OCI-LY7 (cell line): ENCODE results near the gene ABI3BP. TPM values are rescaled to one million over a fixed set of nuclear protein-coding genes. Genes with fewer than 3 reads are reported as not detected.

Experiments used
- BruUV-seq: library from RNA; stranded (reverse); fragments of 400-500 nt; replicated peaks from 2 replicates; lab custom pipeline; 2021; lab: Mats Ljungman, UMichigan
- CTCF ChIA-PET: fragments of 300-600 bp; sonication (Branson Sonifier 250); formaldehyde crosslinking; loops from one replicate; lab custom pipeline; 2022; ENCODE audit warnings: antibody characterized with exemption; ENCODE audit not compliant: unreplicated experiment; lab: Charles Lee
- POLR2A ChIA-PET: fragments of 300-600 bp; sonication (Branson Sonifier 250); formaldehyde crosslinking; loops from one replicate; lab custom pipeline; 2022; ENCODE audit warnings: antibody characterized with exemption; lab: Charles Lee
- DNase-seq: peaks from one replicate; pipeline ENCODE4 v3.0.0-alpha.2; 2015; ENCODE audit warnings: low spot score
- H2AFZ ChIP-seq: fragments of 200-600 bp; sonication (generic), shearing (Covaris generic); 2 replicates; pipeline ENCODE4 v1.6.1; 2014; ENCODE audit warnings: mild to moderate bottlenecking, antibody characterized with exemption, low read length, moderate library complexity
- H3K27ac ChIP-seq: fragments of 200-600 bp; sonication (generic); 2 replicates; pipeline ENCODE4 v1.5.1; 2014; ENCODE audit warnings: mixed run types, low read depth, mild to moderate bottlenecking, moderate library complexity, low read length, inconsistent platforms; ENCODE audit not compliant: poor library complexity, severe bottlenecking
- H3K36me3 ChIP-seq: fragments of 200-600 bp; sonication (generic); 2 replicates; pipeline ENCODE4 v1.6.1; 2014; ENCODE audit warnings: mild to moderate bottlenecking, antibody characterized with exemption, low read length, moderate library complexity, mixed read lengths; ENCODE audit not compliant: insufficient read depth
- H3K4me1 ChIP-seq: fragments of 200-600 bp; sonication (generic); 2 replicates; pipeline ENCODE4 v1.5.1; 2014; ENCODE audit warnings: mild to moderate bottlenecking, low read length; ENCODE audit not compliant: insufficient read depth, poor library complexity, severe bottlenecking
- H3K4me2 ChIP-seq: fragments of 200-600 bp; sonication (generic); 2 replicates; pipeline ENCODE4 v1.6.1; 2014; ENCODE audit warnings: mild to moderate bottlenecking, low read length
- H3K4me3 ChIP-seq: fragments of 200-600 bp; sonication (generic); 2 replicates; pipeline ENCODE4 v1.5.1; 2014; ENCODE audit warnings: mild to moderate bottlenecking, low read depth, low read length; ENCODE audit not compliant: poor library complexity, severe bottlenecking
- H3K79me2 ChIP-seq: fragments of 200-600 bp; sonication (generic); 2 replicates; pipeline ENCODE4 v1.6.1; 2016; ENCODE audit warnings: low read depth, mild to moderate bottlenecking, low read length, moderate library complexity, mixed read lengths; ENCODE audit not compliant: insufficient read depth
- H3K9me2 ChIP-seq: fragments of 200-600 bp; sonication (generic); 2 replicates; pipeline ENCODE4 v1.6.1; 2016; ENCODE audit warnings: mild to moderate bottlenecking, low read length, mixed read lengths; ENCODE audit not compliant: insufficient read depth
- H3K9me3 ChIP-seq: fragments of 200-600 bp; sonication (generic); 2 replicates; pipeline ENCODE4 v1.6.1; 2014; ENCODE audit warnings: mild to moderate bottlenecking, mixed run types, low read length, mixed read lengths
- H4K20me1 ChIP-seq: fragments of 200-600 bp; sonication (generic); 2 replicates; pipeline ENCODE4 v1.6.1; 2014; ENCODE audit warnings: mild to moderate bottlenecking, antibody characterized with exemption, low read length, moderate library complexity, mixed read lengths; ENCODE audit not compliant: insufficient read depth
- EZH2phosphoT487 ChIP-seq: fragments of 200-600 bp; sonication (generic); IDR thresholded peaks from 2 replicates; pipeline ENCODE4 v1.6.1; 2018; ENCODE audit warnings: low read depth, borderline replicate concordance, mild to moderate bottlenecking, mixed run types, antibody characterized with exemption, low read length, moderate library complexity, mixed read lengths
- intact Hi-C: fragments of 100-400 bp; cut with micrococcal nuclease; formaldehyde crosslinking; loops from one replicate; pipeline ENCODE4 v1.10.0; 2022; ENCODE audit not compliant: unreplicated experiment
- total RNA-seq, 2 experiments: library from RNA; depleted of rRNA in 1 of 2; stranded (reverse); fragments of >200 nt in 1 of 2; shearing (Covaris generic) in 1 of 2; gene quantifications; 2 replicates each; pipeline ENCODE4 v1.2.3, GENCODE V29; 2014 to 2022
- TF ChIP-seq, protein P1 (sequence below): fragments of 200-600 bp; sonication (generic); conservative IDR thresholded peaks from 2 replicates; pipeline ENCODE4 v1.5.1; 2014; ENCODE audit warnings: mild to moderate bottlenecking, antibody characterized with exemption, low read length, moderate library complexity, mixed read lengths

Gene ABI3BP
- total RNA-seq, 2 experiments from 2014 or later = not detected

DNA sequence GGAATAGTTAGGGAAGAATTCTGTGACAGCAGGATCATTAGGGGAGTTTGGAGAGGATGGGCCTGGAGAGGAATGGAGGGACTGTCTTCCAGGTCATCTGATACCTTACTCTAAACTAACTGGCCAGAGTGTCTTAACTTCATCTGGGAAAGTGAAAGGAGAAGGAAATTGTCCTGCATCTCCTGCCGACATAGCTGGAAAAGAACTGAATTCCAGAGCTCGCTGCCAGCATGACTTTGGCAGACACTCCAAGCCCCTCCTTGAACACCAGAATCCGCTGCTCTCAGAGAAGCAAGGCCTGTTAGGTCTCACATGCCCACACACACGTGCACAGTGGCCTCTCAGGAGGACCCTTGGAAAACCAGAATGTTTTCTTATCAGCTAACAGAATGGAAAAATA lies 10.5 kb downstream of the ABI3BP start:
- no peak for DNase-seq
- no peak overlapping the region for H3K27ac ChIP-seq
- no peaks in the 10 kb centered on the region for H3K36me3 ChIP-seq
- BruUV-seq = no TSS peak
- H3K79me2 ChIP-seq = no peaks in the 10 kb centered on the region
- no peak overlapping the region for H3K4me2 ChIP-seq
- H3K4me3 ChIP-seq = no peak overlapping the region
- TF ChIP-seq, protein P1, sequence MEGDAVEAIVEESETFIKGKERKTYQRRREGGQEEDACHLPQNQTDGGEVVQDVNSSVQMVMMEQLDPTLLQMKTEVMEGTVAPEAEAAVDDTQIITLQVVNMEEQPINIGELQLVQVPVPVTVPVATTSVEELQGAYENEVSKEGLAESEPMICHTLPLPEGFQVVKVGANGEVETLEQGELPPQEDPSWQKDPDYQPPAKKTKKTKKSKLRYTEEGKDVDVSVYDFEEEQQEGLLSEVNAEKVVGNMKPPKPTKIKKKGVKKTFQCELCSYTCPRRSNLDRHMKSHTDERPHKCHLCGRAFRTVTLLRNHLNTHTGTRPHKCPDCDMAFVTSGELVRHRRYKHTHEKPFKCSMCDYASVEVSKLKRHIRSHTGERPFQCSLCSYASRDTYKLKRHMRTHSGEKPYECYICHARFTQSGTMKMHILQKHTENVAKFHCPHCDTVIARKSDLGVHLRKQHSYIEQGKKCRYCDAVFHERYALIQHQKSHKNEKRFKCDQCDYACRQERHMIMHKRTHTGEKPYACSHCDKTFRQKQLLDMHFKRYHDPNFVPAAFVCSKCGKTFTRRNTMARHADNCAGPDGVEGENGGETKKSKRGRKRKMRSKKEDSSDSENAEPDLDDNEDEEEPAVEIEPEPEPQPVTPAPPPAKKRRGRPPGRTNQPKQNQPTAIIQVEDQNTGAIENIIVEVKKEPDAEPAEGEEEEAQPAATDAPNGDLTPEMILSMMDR = no peak
- TF ChIP-seq EZH2phosphoT487 = no peak
- H3K9me2 ChIP-seq = no peaks in the 10 kb centered on the region
- intact Hi-C loops = no loop called here
- POLR2A ChIA-PET = interaction anchor here (0.6 kb wide), 2 partner anchors 395 to 602 kb away, joined by 3 read pairs; no protein-coding TSS in a partner anchor
- H3K4me1 ChIP-seq = no peaks in the 10 kb centered on the region
- no peaks in the 10 kb centered on the region for H4K20me1 ChIP-seq
- no peak overlapping the region for H2AFZ ChIP-seq
- H3K9me3 ChIP-seq = no peaks in the 10 kb centered on the region
- CTCF ChIA-PET = no interaction called here

DNA sequence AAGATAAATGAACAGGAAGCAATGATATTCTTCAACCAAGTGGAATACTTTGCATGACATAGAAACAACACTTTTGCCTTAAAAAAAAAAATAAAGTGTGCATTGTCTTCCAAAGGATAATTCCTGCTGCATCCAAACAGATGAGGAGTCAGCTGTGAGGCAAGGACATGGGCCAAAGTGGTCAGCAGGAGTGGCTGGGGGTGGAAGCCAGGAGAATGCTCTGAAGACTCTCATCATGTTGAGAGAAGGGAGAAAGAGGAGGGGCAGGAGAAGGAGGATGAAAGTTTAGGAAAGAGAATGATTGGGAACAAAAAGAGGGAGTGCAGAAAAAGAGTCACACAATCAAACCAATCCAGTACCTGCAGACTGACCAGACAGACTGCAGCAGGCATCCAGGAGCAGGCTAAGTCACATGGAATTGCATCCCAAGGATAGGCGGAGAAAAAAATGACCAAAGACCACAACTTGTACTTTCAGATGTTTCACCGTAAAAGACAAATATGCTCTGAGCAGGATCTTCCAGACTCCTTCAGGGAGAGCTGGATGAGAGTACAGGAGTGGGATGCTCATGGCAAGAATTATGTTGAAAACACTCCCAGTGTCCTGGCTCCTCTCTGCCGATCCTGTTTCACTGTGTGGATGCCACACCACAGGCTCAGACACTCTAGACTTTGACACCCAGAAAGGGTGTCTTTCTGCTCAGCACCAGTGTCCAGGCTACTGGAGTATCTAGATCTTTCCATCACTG lies 11.9 kb downstream of the ABI3BP start:
- no peak overlapping the region for H2AFZ ChIP-seq
- ChIA-PET CTCF (no interaction called here), POLR2A (no interaction called here)
- no TSS peak for BruUV-seq
- no peaks in the 10 kb centered on the region for H3K9me3 ChIP-seq
- H3K79me2 ChIP-seq = no peaks in the 10 kb centered on the region
- H4K20me1 ChIP-seq = no peaks in the 10 kb centered on the region
- no peak overlapping the region for H3K4me3 ChIP-seq
- H3K9me2 ChIP-seq = no peaks in the 10 kb centered on the region
- intact Hi-C loops = no loop called here
- no peak overlapping the region for H3K4me2 ChIP-seq
- no peak for DNase-seq
- no peaks in the 10 kb centered on the region for H3K36me3 ChIP-seq
- H3K27ac ChIP-seq = no peak overlapping the region
- no peak for TF ChIP-seq EZH2phosphoT487
- TF ChIP-seq, protein P1 = no peak
- no peaks in the 10 kb centered on the region for H3K4me1 ChIP-seq

DNA sequence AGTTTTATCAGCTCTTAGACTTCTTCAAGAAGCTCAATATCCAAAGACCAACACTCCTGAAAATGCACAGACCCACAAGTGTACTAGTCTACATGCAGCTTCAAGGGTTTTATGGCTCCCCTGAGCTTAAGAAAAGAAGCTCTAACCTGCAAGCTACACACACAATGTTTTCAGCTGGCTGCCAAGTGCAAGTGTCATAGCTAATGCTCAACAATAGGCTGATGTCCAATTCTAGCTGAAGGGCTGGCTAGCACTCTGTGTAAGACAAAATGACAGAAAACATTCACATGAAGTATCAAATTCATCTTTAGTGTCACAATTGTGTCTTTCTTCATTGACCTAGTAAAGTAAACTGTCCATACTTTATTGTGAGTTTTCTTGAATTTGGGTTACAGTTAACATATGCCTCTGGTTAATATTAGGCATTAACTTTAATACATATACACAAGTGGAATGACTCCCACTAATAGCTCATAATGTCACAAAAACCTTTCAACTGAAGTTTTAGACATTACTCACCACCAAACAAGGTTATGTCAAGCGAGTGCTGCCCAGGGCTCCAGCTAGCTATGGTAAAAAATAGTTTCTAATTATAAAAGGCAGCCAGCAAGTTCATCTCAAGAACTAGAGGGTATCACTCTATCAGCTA lies 15.1 kb downstream of the ABI3BP start:
- Histone ChIP-seq H3K27ac (no peak overlapping the region), H3K4me3 (no peak overlapping the region), H3K36me3 (no peaks in the 10 kb centered on the region), H3K79me2 (no peaks in the 10 kb centered on the region), H2AFZ (no peak overlapping the region), H3K9me2 (no peaks in the 10 kb centered on the region), H3K9me3 (no peaks in the 10 kb centered on the region), H3K4me1 (no peaks in the 10 kb centered on the region), H3K4me2 (no peak overlapping the region), H4K20me1 (no peaks in the 10 kb centered on the region)
- DNase-seq = no peak
- TF ChIP-seq EZH2phosphoT487 = no peak
- TF ChIP-seq, protein P1 = no peak
- intact Hi-C loops = no loop called here
- ChIA-PET CTCF (no interaction called here), POLR2A (interaction anchor here (0.7 to 1.4 kb wide), 3 partner anchors 9 to 195 kb away, joined by 3 to 5 read pairs (median 4); partner anchors contain the start of gene ABI3BP)
- no TSS peak for BruUV-seq
